Ovary (tissue), 9 donors: ENCODE measurements around the gene KIF5A. TPM values are rescaled to one million over a fixed set of nuclear protein-coding genes. Genes with fewer than 3 reads are reported as not detected.

Experiments used
- DNase-seq, 5 donors: peaks; one replicate each; pipeline ENCODE4 v3.0.0-alpha.2; 2019 to 2020
- H3K27ac ChIP-seq, 2 donors: fragments of 200-600 bp; one replicate each; pipeline versions ENCODE4 v1.5.1 to v1.8.0; 2019 to 2022
- H3K27me3 ChIP-seq: fragments of 200-600 bp; one replicate; pipeline ENCODE4 v1.8.0; 2022
- H3K36me3 ChIP-seq: fragments of 200-600 bp; sonication (generic); one replicate; pipeline ENCODE4 v1.5.1; 2019
- H3K4me1 ChIP-seq: one replicate; pipeline ENCODE4 v1.8.1; 2013; ENCODE audit warnings: mild to moderate bottlenecking, moderate library complexity; ENCODE audit not compliant: insufficient read depth
- H3K4me3 ChIP-seq: fragments of 200-600 bp; sonication (generic); one replicate; pipeline ENCODE4 v1.5.1; 2017
- H3K9me3 ChIP-seq, 2 donors: fragments of 200-600 bp in 1 of 2; sonication (generic) in 1 of 2; one replicate each; pipeline versions ENCODE4 v1.5.1 to v1.8.1; 2013 to 2019; ENCODE audit warnings: mild to moderate bottlenecking in 1 of 2, moderate library complexity in 1 of 2
- EP300 ChIP-seq: sonication (generic); formaldehyde crosslinking; IDR thresholded peaks from one replicate; pipeline ENCODE4 v1.6.1; 2017; ENCODE audit warnings: antibody characterized with exemption
- POLR2A ChIP-seq: fragments of 450-650 bp; IDR thresholded peaks from one replicate; pipeline ENCODE4 v1.6.1; 2017; ENCODE audit warnings: antibody characterized with exemption, mild to moderate bottlenecking, moderate library complexity
- WGBS, 3 donors: extraction: QIAGEN DNeasy Blood & Tissue Kit in 1 of 3; methylation state at CpG; one replicate each; pipeline versions ENCODE4 v1.1.5 to v1.1.7; 2013 to 2017; 5-methylcytosine and 5-hydroxymethylcytosine counted together
- intact Hi-C, 4 donors: fragments of 100-400 bp; cut with DNase I; formaldehyde crosslinking; loops; one replicate each; pipeline versions ENCODE4 v1.11.0 to v1.15.1; 2022 to 2023
- polyA plus RNA-seq, 2 donors: library from polyadenylated mRNA; stranded (reverse); fragments of 200-250 nt in 1 of 2; fragments of 350-450 nt in 1 of 2; fragmentation: Illumina TruSeq in 1 of 2; extraction: RNeasy Lipid Tissue Mini Kit (QIAGEN cat#74804) in 1 of 2; gene quantifications; one replicate each; pipeline ENCODE4 v1.2.3, GENCODE V29; 2013 to 2014
- total RNA-seq, 7 donors: library from RNA; depleted of rRNA in 2 of 7; stranded (reverse); fragments of >200 nt in 2 of 7; fragmentation: NEBNext Ultra II Directional in 3 of 7; extraction: Animal tissue kit (Norgen Biotek cat#: 25700) in 3 of 7; gene quantifications; one replicate each; pipeline versions ENCODE4 v1.1.0 to v1.2.4, GENCODE V29; 2016 to 2023
- TF ChIP-seq, protein P1 (sequence below), 3 donors: fragments of 450-650 bp in 2 of 3; fragments of 200-600 bp in 1 of 3; IDR thresholded peaks; one replicate each; pipeline versions ENCODE4 v1.5.1 to v1.8.0; 2016 to 2022; ENCODE audit warnings: antibody characterized with exemption in 3 of 3, mild to moderate bottlenecking in 1 of 3
- donor health status: DM: no; HTN: no; CAD: no; lungs with moderate emphysema.
- donor health status: DM: no; HTN: no; CAD: no.
- donor health status: Bipolar disorder and iron deficiency.
- donor health status: DM: yes; HTN: yes; CAD: no.
- donor health status: DM: no; HTN: no; CAD: no.
- donor health status: DM: yes; HTN: yes; CAD: no.

KIF5A gene
- total and polyA plus RNA-seq, 9 donors = 0.08 to 0.48 (median 0.30) TPM; not detected in 1

DNA sequence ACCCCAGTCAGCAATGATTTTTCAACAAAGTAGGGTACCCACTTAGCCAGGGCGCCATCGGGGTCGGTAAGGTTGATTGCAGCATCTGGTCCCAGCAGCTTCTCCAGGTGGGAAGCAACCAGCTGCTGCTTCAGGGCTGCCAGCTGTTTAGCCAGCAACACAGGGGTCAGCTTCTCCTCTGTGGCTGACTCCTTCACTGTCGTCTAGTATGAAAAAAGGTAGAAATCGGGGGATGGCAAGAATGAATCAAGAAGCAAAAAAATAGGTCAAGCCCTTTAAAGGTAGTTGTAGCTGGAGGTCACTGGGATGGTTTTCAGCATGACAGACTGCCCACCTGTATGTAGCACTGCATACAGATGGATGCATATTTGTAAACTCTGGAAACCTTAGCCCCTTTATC lies 15.6 kb upstream of the KIF5A start:
- no peak overlapping the region for H3K27ac ChIP-seq
- TF ChIP-seq EP300 = no peak
- TF ChIP-seq POLR2A = no peak
- TF ChIP-seq, protein P1, sequence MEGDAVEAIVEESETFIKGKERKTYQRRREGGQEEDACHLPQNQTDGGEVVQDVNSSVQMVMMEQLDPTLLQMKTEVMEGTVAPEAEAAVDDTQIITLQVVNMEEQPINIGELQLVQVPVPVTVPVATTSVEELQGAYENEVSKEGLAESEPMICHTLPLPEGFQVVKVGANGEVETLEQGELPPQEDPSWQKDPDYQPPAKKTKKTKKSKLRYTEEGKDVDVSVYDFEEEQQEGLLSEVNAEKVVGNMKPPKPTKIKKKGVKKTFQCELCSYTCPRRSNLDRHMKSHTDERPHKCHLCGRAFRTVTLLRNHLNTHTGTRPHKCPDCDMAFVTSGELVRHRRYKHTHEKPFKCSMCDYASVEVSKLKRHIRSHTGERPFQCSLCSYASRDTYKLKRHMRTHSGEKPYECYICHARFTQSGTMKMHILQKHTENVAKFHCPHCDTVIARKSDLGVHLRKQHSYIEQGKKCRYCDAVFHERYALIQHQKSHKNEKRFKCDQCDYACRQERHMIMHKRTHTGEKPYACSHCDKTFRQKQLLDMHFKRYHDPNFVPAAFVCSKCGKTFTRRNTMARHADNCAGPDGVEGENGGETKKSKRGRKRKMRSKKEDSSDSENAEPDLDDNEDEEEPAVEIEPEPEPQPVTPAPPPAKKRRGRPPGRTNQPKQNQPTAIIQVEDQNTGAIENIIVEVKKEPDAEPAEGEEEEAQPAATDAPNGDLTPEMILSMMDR (IDR thresholded peaks at IDR 0.05) = no peak
- H3K4me1 ChIP-seq = no peaks in the 10 kb centered on the region
- WGBS, 3 donors = 87 to 91% (median 88%) methylated on average over 5 of the region's 5 CpGs
- H3K27me3 ChIP-seq = no peaks in the 10 kb centered on the region
- no peak for DNase-seq
- H3K9me3 ChIP-seq = no peaks in the 10 kb centered on the region
- H3K4me3 ChIP-seq = no peak overlapping the region
- intact Hi-C loops = no loop called here
- no peaks in the 10 kb centered on the region for H3K36me3 ChIP-seq

DNA sequence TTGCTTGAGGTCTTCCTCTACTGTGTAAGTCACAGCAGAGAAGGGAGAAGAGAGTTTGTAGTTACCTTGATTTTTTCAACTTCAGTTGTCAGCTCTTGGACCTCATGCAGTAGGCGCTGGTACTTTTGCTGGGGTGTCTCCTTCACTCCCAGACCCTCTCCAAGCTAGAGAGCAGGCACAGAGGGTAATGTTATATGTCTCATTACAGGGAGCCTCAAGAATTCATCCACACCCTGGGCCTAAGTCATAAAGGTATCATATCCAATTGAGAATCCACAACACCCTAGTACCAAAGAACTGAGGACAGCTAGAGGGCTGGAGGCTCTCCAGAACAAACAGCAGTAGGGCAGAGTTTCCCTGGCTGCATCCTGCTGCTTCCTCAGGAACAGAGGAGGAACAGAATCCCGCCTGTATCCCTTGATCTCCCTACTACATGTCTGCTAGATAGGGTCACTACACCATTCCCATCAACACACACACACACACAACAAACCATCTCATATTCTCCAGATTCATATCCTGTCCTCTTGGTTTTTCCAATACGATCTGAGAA lies 14.8 kb upstream of the KIF5A start:
- H3K9me3 ChIP-seq = no peaks in the 10 kb centered on the region
- WGBS, 3 donors = 86 to 91% (median 90%) methylated on average over 3 of the region's 3 CpGs
- H3K27ac ChIP-seq = no peak overlapping the region
- intact Hi-C loops = no loop called here
- TF ChIP-seq, protein P1 (IDR thresholded peaks at IDR 0.05) = no peak
- no peak for TF ChIP-seq EP300
- no peak for TF ChIP-seq POLR2A
- no peaks in the 10 kb centered on the region for H3K27me3 ChIP-seq
- no peak overlapping the region for H3K4me3 ChIP-seq
- H3K36me3 ChIP-seq = no peaks in the 10 kb centered on the region
- H3K4me1 ChIP-seq = no peaks in the 10 kb centered on the region
- DNase-seq = no peak

DNA sequence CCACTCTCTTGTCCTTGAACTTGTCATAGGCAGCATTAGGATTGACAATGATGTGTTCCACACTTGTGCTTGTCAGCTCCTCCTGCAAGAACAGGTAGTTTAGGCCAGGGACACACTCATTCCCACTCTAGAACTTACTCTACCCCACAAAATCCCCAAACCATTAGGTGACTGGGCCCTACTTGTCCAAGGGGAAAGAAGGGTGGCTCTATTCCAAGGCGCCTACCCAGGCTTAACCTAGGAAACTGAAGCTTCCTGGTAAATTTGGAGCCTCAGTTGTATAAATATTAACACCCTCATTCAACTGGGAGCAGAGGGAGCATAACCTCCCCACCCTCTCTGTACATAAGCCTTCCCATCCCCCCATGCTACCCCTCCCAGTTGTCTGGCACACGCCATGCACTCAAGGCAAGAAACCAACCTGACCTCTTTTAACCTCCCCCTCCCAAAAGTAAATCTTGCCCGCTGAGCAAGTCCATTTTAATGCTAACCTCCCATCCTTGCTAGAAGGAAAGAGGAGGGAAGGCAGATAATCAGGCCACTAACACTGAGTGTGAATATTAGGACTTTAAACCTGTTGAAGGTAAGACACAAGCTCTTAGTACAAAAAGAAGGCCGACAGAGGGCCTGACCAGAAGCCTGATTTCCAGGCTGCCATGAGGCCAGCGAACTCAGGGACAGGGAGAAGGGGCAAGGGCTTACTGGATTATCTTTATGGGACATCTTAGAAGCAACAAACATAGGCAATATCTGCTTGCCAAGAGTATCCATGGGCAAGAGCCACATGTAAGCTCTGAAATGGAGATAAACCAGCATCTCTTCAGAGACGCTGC lies 13.9 kb upstream of the KIF5A start:
- TF ChIP-seq POLR2A = no peak
- TF ChIP-seq, protein P1 (IDR thresholded peaks at IDR 0.05) = no peak
- no peak for TF ChIP-seq EP300
- Histone ChIP-seq H3K4me3 (no peak overlapping the region), H3K9me3 (no peaks in the 10 kb centered on the region), H3K36me3 (no peaks in the 10 kb centered on the region), H3K27me3 (no peaks in the 10 kb centered on the region), H3K4me1 (no peaks in the 10 kb centered on the region), H3K27ac (no peak overlapping the region)
- DNase-seq = no peak
- WGBS, 3 donors = 72 to 85% (median 80%) methylated on average over 6 of the region's 6 CpGs
- intact Hi-C loops = no loop called here

DNA sequence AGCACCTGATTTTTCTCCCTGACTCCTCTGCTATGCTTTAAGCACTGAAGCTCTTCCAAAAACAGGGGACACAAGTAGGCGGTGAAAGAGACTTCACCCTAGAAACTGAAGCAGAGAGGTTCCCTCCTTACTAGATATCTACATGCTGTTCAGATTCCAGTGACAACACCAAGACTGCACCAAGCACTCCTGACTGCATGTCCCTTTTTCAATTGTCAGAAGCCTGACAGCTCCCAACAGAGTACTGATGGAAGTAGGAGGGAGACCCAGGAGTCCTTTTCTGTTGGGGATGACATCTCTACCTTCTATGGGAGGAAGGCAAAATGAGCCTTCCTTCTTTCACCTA lies 13.3 kb upstream of the KIF5A start:
- H3K9me3 ChIP-seq = no peaks in the 10 kb centered on the region
- 89 to 96% (median 94%) methylated on average over 1 of the region's 1 CpG for WGBS, 3 donors
- H3K36me3 ChIP-seq = no peaks in the 10 kb centered on the region
- intact Hi-C loops = no loop called here
- DNase-seq = no peak
- TF ChIP-seq, protein P1 (IDR thresholded peaks at IDR 0.05) = no peak
- no peak for TF ChIP-seq POLR2A
- TF ChIP-seq EP300 = no peak
- H3K27me3 ChIP-seq = no peaks in the 10 kb centered on the region
- no peak overlapping the region for H3K4me3 ChIP-seq
- no peak overlapping the region for H3K27ac ChIP-seq
- H3K4me1 ChIP-seq = no peaks in the 10 kb centered on the region
